BLaER1 treated with 17β-estradiol and CSF1 and Interleukin-3, amounts not matched to agents 10 nM and 100 nM (cell line): Measurements from ENCODE around the gene CDCP1.
"Not testable (repeated sequence)": the region's sequence is repeated elsewhere in the genome, so short reads cannot be mapped to it uniquely, and the experiment has no call there.

Source experiments
- H3K27ac ChIP-seq, 11 experiments: shearing (Covaris generic); formaldehyde crosslinking; 2 replicates each; pipeline ENCODE4 v1.8.1; 2022
- H3K27me3 ChIP-seq, 11 experiments: shearing (Covaris generic); formaldehyde crosslinking; 2 replicates each; pipeline ENCODE4 v1.8.1; 2022
- H3K36me3 ChIP-seq, 11 experiments: shearing (Covaris generic); formaldehyde crosslinking; 2 replicates each; pipeline ENCODE4 v1.8.1; 2022
- H3K4me1 ChIP-seq, 10 experiments: shearing (Covaris generic); formaldehyde crosslinking; 2 replicates each; pipeline ENCODE4 v1.8.1; 2022
- H3K4me2 ChIP-seq, 11 experiments: shearing (Covaris generic); formaldehyde crosslinking; 2 replicates each; pipeline ENCODE4 v1.8.1; 2022
- H3K4me3 ChIP-seq, 10 experiments: shearing (Covaris generic); formaldehyde crosslinking; 2 replicates each; pipeline ENCODE4 v1.8.1; 2022
- H3K9ac ChIP-seq, 11 experiments: shearing (Covaris generic); formaldehyde crosslinking; 2 replicates each; pipeline ENCODE4 v1.8.1; 2022
- H3K9me3 ChIP-seq, 11 experiments: shearing (Covaris generic); formaldehyde crosslinking; replicated peaks in 1 of 11; 2 replicates each; pipeline ENCODE4 v1.8.1; 2022
- H4K20me1 ChIP-seq, 11 experiments: shearing (Covaris generic); formaldehyde crosslinking; 2 replicates each; pipeline ENCODE4 v1.8.1; 2022
- Cebpa-rat ChIP-seq, 11 experiments: shearing (Covaris generic); IDR thresholded peaks; 2 replicates each; pipeline ENCODE4 v1.8.1; 2022

The CDCP1 gene

DNA sequence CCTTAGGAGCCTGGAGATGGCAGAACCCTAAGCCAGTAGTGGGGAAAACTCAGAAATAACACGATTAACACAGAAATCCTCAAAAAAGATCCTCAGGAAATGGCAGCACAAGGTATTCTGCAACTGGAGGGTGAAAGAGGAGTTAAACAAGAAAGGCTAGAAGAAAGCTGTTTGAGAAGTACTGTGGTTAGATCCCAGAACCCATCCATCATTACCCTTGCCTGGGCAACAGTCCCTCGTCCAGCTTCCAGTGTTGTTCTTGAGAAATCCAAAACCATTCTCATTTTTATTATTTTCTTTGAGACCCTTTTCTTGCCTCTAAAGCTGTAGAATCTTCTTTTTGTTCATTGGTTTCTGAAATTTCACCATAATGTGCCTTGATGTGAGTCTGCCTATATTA is 2.7 kb upstream of the CDCP1 start:
- Histone ChIP-seq H3K4me2 (no peak overlapping the region), H3K4me1 (peaks cover 0 to 10% (median 0%) of the 10 kb centered on the region in 10 experiments; a peak in 7 of 20 replicates), H3K9me3 (peaks cover 23 to 52% (median 46%) of the 10 kb centered on the region in 11 experiments), H4K20me1 (no peaks in the 10 kb centered on the region), H3K4me3 (no peak overlapping the region), H3K27ac (no peak overlapping the region), H3K36me3 (no peaks in the 10 kb centered on the region; a peak in 1 of 22 replicates), H3K9ac (no peak overlapping the region), H3K27me3 (no peaks in the 10 kb centered on the region)
- no peak for TF ChIP-seq Cebpa-rat (IDR thresholded peaks at IDR 0.05)

DNA sequence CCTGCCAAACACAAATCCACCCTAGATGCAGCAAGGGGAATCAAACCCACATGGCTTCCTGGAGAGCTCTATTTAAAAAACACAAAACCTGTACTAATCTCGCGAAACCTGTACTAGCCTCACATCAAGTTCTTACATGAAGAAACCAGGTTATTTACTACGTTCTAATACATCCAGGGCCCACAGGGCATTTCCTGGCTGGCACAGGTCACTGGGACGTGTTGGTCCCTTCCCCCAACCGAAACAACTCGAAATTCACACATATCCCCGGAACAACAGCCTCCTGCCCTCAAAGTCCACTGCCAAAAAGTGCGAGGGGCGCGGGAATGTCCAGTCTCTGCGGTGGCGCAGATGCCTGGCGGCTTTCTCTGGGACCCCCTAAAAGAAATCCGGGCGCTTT is 955 bp downstream of the CDCP1 start:
- no peak overlapping the region for H3K27ac ChIP-seq
- peaks cover 0 to 20% (median 0%) of the 10 kb centered on the region in 10 experiments; a peak in 7 of 20 replicates for H3K4me1 ChIP-seq
- H3K9me3 ChIP-seq = peaks cover 8 to 36% (median 28%) of the 10 kb centered on the region in 11 experiments
- no peak overlapping the region for H3K9ac ChIP-seq
- TF ChIP-seq Cebpa-rat (IDR thresholded peaks at IDR 0.05) = no peak
- H4K20me1 ChIP-seq = no peaks in the 10 kb centered on the region
- H3K4me2 ChIP-seq = peak overlapping the region in 1 of 11 experiments; percentile 62; a peak in 1 of 22 replicates
- H3K27me3 ChIP-seq = no peaks in the 10 kb centered on the region
- no peaks in the 10 kb centered on the region; a peak in 1 of 22 replicates for H3K36me3 ChIP-seq
- no peak overlapping the region for H3K4me3 ChIP-seq

DNA sequence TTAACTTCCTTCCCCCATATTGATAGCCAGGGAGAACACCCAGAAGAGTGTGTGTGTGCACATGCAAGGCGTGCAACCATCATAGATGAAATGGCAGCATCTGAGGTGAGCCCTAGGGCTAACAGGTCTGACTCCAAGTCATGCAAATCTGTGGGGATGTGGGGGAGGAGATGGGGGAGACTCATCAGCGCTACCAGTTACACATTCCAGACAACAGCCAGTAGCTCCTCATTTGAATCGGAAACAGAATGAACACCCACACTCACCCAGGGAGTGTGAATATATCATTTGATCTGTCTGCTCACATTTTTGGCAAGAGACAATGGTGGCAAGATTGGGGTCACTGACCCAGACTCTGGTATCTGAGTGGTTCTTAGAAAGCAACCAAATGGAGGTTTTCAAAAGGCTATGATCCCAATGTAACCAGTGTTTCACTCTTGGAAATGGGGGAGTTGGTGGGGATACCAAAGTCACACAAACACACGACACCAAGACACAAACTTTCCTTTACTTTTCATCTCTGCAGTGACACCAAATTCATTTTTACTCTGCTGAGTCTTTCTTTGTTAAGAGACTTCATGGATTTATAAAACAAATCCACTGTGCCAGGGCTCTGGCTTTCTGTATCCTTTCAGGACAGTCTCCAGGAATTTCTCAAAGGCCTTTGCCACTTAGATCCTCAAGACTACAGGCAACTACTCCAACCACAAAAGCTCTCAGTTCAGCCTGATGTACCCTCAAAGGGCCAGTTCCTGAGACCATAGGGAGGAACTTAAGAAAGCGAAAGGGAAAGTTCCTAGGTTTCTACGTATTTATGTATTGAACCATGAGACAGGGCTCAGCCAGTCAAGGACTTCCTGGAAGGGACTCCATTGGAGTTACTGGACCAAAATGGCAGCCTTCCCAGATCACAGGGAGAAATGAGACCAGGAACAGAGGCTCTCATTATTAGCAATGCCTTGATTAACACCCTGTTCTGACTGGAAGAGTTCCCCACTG is 2.2 kb downstream of the CDCP1 start:
- peaks cover 2 to 33% (median 5%) of the 10 kb centered on the region in 10 experiments; a peak in 19 of 20 replicates for H3K4me1 ChIP-seq

DNA sequence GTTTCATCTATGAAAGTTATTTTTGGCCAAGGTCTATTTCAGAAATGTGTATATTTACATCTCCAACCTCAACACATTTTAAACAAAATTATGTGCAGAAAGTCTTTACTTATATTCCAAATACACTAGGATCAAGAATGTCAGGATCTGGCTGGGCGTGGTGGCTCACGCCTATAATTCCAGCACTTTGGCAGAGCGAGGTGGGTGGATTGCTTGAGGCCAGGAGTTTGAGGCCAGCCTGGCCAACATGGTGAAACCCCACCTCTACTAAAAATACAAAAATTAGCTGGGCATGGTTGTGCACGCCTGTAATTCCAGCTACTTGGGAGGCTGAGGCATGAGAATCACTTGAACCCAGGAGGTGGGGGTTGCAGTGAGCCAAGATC is 5.4 kb downstream of the CDCP1 start:
- Histone ChIP-seq H3K4me1 (peaks cover 21 to 65% (median 29%) of the 10 kb centered on the region in 10 experiments), H3K4me2 (peak overlapping the region in 3 of 11 experiments; percentile 67 to 92 (median 81); a peak in 3 of 22 replicates)
- H3K27ac ChIP-seq, H3K36me3 ChIP-seq, H3K4me3 ChIP-seq, H3K27me3 ChIP-seq, H3K9me3 ChIP-seq, H4K20me1 ChIP-seq, H3K9ac ChIP-seq: not testable (repeated sequence)

More for the DNA sequence above, 2.2 kb downstream of the CDCP1 start:
- TF ChIP-seq Cebpa-rat (IDR thresholded peaks at IDR 0.05) = no peak
- Histone ChIP-seq H4K20me1 (no peaks in the 10 kb centered on the region), H3K9me3 (peaks cover 0 to 26% (median 20%) of the 10 kb centered on the region in 11 experiments; a peak in 19 of 22 replicates), H3K4me2 (peak overlapping the region in 4 of 11 experiments; percentile 36 to 62 (median 44); a peak in 7 of 22 replicates), H3K27me3 (no peaks in the 10 kb centered on the region), H3K27ac (peak overlapping the region in 5 of 11 experiments; percentile 16 to 54 (median 37); a peak in 7 of 22 replicates), H3K9ac (no peak overlapping the region), H3K36me3 (no peaks in the 10 kb centered on the region; a peak in 1 of 22 replicates), H3K4me3 (no peak overlapping the region)

DNA sequence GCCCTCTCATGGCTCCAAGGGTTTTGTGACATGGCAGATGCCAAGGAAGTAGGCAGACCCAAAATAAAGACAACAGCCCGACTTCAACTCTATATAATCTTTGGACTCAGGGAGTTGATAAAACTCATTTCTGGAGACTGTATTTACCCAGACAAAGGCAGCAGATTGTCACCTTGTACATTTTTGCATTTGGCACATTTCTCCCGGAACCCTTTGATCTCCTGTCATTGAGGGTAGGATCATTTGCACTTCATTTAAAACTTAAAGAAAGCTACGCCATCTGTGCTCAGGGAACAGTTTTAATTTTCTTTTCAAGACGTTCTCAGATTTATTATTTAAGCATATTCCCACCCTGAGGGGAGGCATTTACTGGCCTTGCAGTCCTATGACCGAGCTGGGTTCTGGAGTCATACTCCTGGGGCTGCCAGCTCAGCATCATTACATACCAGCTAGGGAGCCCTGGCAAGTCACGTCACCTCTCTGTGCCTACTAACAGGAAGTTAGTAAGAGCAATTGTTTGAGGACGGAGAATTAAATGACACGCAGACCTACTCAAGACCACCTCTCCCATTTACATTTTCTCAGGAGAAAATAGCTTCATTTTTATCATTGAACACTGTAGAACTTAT is 5.9 kb downstream of the CDCP1 start:
- Histone ChIP-seq H3K36me3 (no peaks in the 10 kb centered on the region), H3K9me3 (peaks cover 0 to 4% (median 2%) of the 10 kb centered on the region in 11 experiments; a peak in 18 of 22 replicates), H4K20me1 (no peaks in the 10 kb centered on the region), H3K27ac (peak overlapping the region in 2 of 11 experiments; percentile 62 to 93; a peak in 3 of 22 replicates), H3K9ac (no peak overlapping the region), H3K4me3 (no peak overlapping the region), H3K27me3 (no peaks in the 10 kb centered on the region), H3K4me2 (peak overlapping the region in 3 of 11 experiments; percentile 67 to 92 (median 81); a peak in 6 of 22 replicates), H3K4me1 (peaks cover 21 to 70% (median 30%) of the 10 kb centered on the region in 10 experiments)
- TF ChIP-seq Cebpa-rat (IDR thresholded peaks at IDR 0.05) = no peak

DNA sequence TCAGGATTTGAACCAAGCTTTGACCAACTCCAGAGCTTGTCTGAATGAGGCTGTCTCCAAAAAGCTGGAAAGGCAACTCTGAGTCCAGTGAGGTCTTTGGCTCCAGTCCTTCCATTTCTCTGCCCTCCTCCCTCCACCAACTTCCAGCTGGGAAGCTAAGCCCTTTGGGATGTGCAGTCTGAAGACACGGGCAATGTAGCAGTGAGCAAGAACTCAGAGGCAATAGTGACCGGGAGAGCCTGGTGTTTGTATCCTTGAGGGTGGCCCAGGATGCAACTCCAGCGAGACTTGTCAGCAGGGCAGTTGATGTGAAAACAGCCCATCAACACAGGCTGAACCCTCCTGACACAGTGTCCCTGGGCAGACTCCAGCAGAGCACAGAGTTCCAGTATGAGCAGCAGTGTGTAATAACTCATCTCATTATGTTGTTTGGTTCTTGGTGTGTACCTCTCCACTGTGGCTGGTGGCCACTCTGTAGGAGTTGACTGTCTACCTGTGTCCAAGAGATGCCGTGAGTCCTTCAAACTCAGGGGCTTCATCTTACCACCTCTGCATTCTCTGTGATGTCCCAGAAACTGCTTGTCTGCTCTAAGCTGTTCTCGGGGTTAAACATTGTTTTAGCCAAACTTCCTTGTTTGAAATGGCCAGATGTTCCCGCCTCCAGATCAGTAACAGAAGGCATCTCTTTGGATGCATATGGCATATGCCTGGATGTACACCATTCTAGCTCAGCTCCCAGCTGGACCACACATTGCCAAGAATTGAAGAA is 6.6 kb downstream of the CDCP1 start:
- Histone ChIP-seq H3K9ac (peak overlapping the region in 2 of 11 experiments; percentile 20 to 39; a peak in 2 of 22 replicates), H3K27me3 (no peaks in the 10 kb centered on the region), H3K27ac (peak overlapping the region in 4 of 11 experiments; percentile 30 to 93 (median 55); a peak in 7 of 22 replicates), H3K4me3 (no peak overlapping the region), H3K4me2 (peak overlapping the region in 10 of 11 experiments; percentile 37 to 92 (median 61); a peak in 14 of 22 replicates), H3K4me1 (peaks cover 21 to 74% (median 30%) of the 10 kb centered on the region in 10 experiments), H3K9me3 (peaks cover 0 to 3% (median 0%) of the 10 kb centered on the region in 11 experiments; a peak in 1 of 22 replicates), H4K20me1 (no peaks in the 10 kb centered on the region), H3K36me3 (no peaks in the 10 kb centered on the region)
- no peak for TF ChIP-seq Cebpa-rat (IDR thresholded peaks at IDR 0.05)

DNA sequence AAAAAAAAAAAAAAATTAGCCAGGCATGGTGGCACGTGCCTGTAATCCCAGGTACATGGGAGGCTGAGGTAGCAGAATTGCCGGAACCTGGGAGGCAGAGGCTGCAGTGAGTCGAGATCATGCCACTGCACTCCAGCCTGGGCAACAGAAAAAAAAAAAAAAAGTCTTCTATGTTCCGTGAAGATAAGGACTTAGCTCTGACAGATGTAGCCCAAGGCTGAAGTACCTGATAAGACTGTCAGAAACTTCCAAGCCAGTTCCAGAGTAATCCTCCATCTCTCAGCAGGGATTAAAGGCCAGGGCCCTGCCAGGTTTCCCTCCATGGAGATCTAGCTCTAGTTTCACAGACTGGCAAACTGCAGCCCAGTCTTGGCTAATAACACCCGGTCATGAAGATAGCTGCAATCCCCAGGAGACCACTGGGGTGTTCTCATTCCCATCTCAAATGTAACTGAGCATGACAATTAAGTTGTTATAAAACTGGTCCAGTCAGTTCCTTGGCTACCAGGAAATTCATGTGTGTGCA is 8.5 kb downstream of the CDCP1 start:
- Histone ChIP-seq H3K9ac (no peak overlapping the region), H3K4me2 (peak overlapping the region; percentile 47 to 92 (median 61)), H3K4me3 (no peak overlapping the region), H4K20me1 (no peaks in the 10 kb centered on the region), H3K27me3 (no peaks in the 10 kb centered on the region), H3K36me3 (no peaks in the 10 kb centered on the region), H3K4me1 (peaks cover 21 to 82% (median 30%) of the 10 kb centered on the region in 10 experiments), H3K27ac (peak overlapping the region in 3 of 11 experiments; percentile 30 to 93 (median 62); a peak in 3 of 22 replicates), H3K9me3 (peaks cover 0 to 8% (median 0%) of the 10 kb centered on the region in 11 experiments; a peak in 1 of 22 replicates)
- 0 out of 22 replicates have a peak, but pooled peaks of 1 of the 11 experiments have one; percentile 9 for TF ChIP-seq Cebpa-rat (IDR thresholded peaks at IDR 0.05)

DNA sequence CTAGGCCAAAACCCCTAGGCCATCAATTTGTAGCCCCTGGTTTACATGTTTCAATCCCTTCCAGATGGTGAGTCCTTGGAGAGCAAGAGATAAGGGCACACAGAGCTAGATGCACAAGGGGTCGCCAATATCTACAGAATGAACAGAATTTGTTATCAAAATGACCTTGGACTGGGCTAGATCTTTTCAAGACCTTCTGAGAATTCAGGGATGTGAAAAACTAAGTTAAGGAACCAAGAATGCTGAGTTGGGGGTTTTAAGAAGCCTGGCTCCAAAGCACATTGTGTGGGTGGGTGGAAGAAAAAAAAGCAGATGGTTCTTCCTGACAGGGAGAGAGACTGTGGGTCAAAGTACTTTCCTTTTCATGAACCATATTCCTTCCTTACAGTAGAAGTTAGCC is 10.2 kb downstream of the CDCP1 start:
- Histone ChIP-seq H3K4me1 (peaks cover 21 to 95% (median 30%) of the 10 kb centered on the region in 10 experiments), H3K4me2 (peak overlapping the region in 6 of 11 experiments; percentile 6 to 92 (median 60); a peak in 10 of 22 replicates), H3K9me3 (peaks cover 0 to 8% (median 0%) of the 10 kb centered on the region in 11 experiments; a peak in 1 of 22 replicates), H3K36me3 (no peaks in the 10 kb centered on the region), H3K4me3 (no peak overlapping the region), H3K27ac (peak overlapping the region in 4 of 11 experiments; percentile 50 to 93 (median 79); a peak in 8 of 22 replicates), H3K9ac (peak overlapping the region in 4 of 11 experiments; percentile 12 to 52 (median 34); a peak in 4 of 22 replicates), H3K27me3 (no peaks in the 10 kb centered on the region), H4K20me1 (no peaks in the 10 kb centered on the region)
- no peak for TF ChIP-seq Cebpa-rat (IDR thresholded peaks at IDR 0.05)
